Esophagus mucosa (tissue), 1 donor: ENCODE data around the gene LIPM. TPM values are rescaled to one million over a fixed set of nuclear protein-coding genes. Genes with fewer than 3 reads are reported as not detected.

Experiments
- ATAC-seq: fragments of 200-7000 bp; cut with Tn5 transposase; one replicate; pipeline ENCODE4 v1.9.1; 2020
- total RNA-seq: library from RNA; stranded (reverse); gene quantifications from one replicate; pipeline ENCODE4 v1.2.4, GENCODE V29; 2023
- donor health status: DM: yes; HTN: yes; CAD: no.

Gene LIPM
- not detected for total RNA-seq

GRCh38 chr10:88802523-88803285 is at the start of gene LIPM:
TSS of gene LIPM (plus strand) at chr10:88802730. CDS start at chr10:88802897, 167 bp downstream.
- no peak for ATAC-seq

- peak; percentile 58 for ATAC-seq
Observed at GRCh38 chr10:88754287-88754686, 48.2 kb upstream of the LIPM start.

GRCh38 chr10:88755753-88756152 is 46.8 kb upstream of the LIPM start:
- ATAC-seq = no peak

GRCh38 chr10:88756660-88757059 is 45.9 kb upstream of the LIPM start:
- ATAC-seq = no peak

GRCh38 chr10:88759366-88760101 is 43.0 kb upstream of the LIPM start, which contains the start of gene LIPN:
TSS of gene LIPN (plus strand) at chr10:88760020. CDS start at chr10:88761406, 1,386 bp downstream.
- ATAC-seq = peak; percentile 96

- no peak for ATAC-seq
Observed at GRCh38 chr10:88762906-88763305, 39.6 kb upstream of the LIPM start.

- peak; percentile 77 for ATAC-seq
Observed at GRCh38 chr10:88763441-88763840, 39.1 kb upstream of the LIPM start.

- ATAC-seq = no peak
Observed at GRCh38 chr10:88764110-88764509, 38.4 kb upstream of the LIPM start.

- ATAC-seq = no peak
Observed at GRCh38 chr10:88765816-88766215, 36.7 kb upstream of the LIPM start.

- no peak for ATAC-seq
Observed at GRCh38 chr10:88769384-88769783, 33.1 kb upstream of the LIPM start.

- ATAC-seq = peak; percentile 37
Observed at GRCh38 chr10:88781206-88781605, 21.3 kb upstream of the LIPM start.

GRCh38 chr10:88782222-88782621 is 20.3 kb upstream of the LIPM start:
- ATAC-seq = no peak

GRCh38 chr10:88783724-88784123 is 18.8 kb upstream of the LIPM start:
- no peak for ATAC-seq

- ATAC-seq = no peak
Observed at GRCh38 chr10:88786032-88786770, 16.3 kb upstream of the LIPM start.

- no peak for ATAC-seq
Observed at GRCh38 chr10:88787463-88787862, 15.1 kb upstream of the LIPM start.

GRCh38 chr10:88788924-88789323 is 13.6 kb upstream of the LIPM start:
- ATAC-seq = no peak

GRCh38 chr10:88791924-88792323 is 10.6 kb upstream of the LIPM start:
- peak; percentile 46 for ATAC-seq

- ATAC-seq = no peak
Observed at GRCh38 chr10:88792661-88793060, 9.9 kb upstream of the LIPM start.

- ATAC-seq = no peak
Observed at GRCh38 chr10:88793712-88794299, 8.7 kb upstream of the LIPM start.

- ATAC-seq = no peak
Observed at GRCh38 chr10:88794731-88795130, 7.8 kb upstream of the LIPM start.

GRCh38 chr10:88800152-88801125 is 2.1 kb upstream of the LIPM start:
- no peak for ATAC-seq

GRCh38 chr10:88803641-88804040 is 1.1 kb downstream of the LIPM start:
- ATAC-seq = peak; percentile 47
